K562 (cell line): Measurements from ENCODE around the gene CCDC28B.

Source experiments
- ATF1 ChIP-seq, 2 experiments: fragments of 450-650 bp in 1 of 2; IDR thresholded peaks; 2 replicates each; pipeline ENCODE4 v1.6.1; 2016; ENCODE audit warnings: missing compliant biosample characterization in 1 of 2, missing genetic modification characterization in 1 of 2
- CREB1 ChIP-seq, 2 experiments: sonication (generic) in 1 of 2; formaldehyde crosslinking in 1 of 2; IDR thresholded peaks; 2 replicates each; pipeline versions ENCODE4 v1.6.1 to v1.8.0; 2012 to 2022; ENCODE audit warnings: inconsistent platforms in 1 of 2, mild to moderate bottlenecking in 1 of 2, missing genetic modification reagents in 1 of 2, moderate library complexity in 1 of 2
- HDAC6 ChIP-seq: IDR thresholded peaks from 2 replicates; pipeline ENCODE4 v1.6.1; 2012; ENCODE audit warnings: low read depth, mild to moderate bottlenecking, control low read depth, inconsistent platforms, low read length, moderate library complexity
- MYNN ChIP-seq, 2 experiments: sonication (generic); formaldehyde crosslinking in 1 of 2; IDR thresholded peaks; 2 replicates each; pipeline versions ENCODE4 v1.5.0 to v1.6.1; 2016 to 2020; ENCODE audit warnings: antibody characterized with exemption in 1 of 2, missing genetic modification reagents in 1 of 2
- ZNF174 ChIP-seq: fragments of 250-450 bp; sonication (Bioruptor Pico); IDR thresholded peaks from 2 replicates; pipeline ENCODE4 v1.4.0; 2020; ENCODE audit warnings: mild to moderate bottlenecking
- TF ChIP-seq, protein P1 (sequence below), 3 experiments: IDR thresholded peaks in 2 of 3; conservative IDR thresholded peaks in 1 of 3; 2 replicates each; pipeline ENCODE4 v1.5.1; 2011 to 2012; ENCODE audit warnings: low read length in 3 of 3, mild to moderate bottlenecking in 3 of 3, control low read depth in 2 of 3, improper control_type of control experiment in 1 of 3, inconsistent platforms in 1 of 3, low read depth in 1 of 3, mixed read lengths in 1 of 3, moderate library complexity in 1 of 3; ENCODE audit not compliant: insufficient read depth in 2 of 3
- TF ChIP-seq, protein P2 (sequence below): fragments of 250-450 bp; sonication (Bioruptor Pico); IDR thresholded peaks from 2 replicates; pipeline ENCODE4 v1.5.0; 2021; ENCODE audit warnings: mild to moderate bottlenecking, borderline replicate concordance
- TF ChIP-seq, protein P3 (sequence below): sonication (generic); formaldehyde crosslinking; IDR thresholded peaks from 2 replicates; pipeline ENCODE4 v1.4.0; 2020; ENCODE audit warnings: mild to moderate bottlenecking, missing genetic modification reagents

DNA sequence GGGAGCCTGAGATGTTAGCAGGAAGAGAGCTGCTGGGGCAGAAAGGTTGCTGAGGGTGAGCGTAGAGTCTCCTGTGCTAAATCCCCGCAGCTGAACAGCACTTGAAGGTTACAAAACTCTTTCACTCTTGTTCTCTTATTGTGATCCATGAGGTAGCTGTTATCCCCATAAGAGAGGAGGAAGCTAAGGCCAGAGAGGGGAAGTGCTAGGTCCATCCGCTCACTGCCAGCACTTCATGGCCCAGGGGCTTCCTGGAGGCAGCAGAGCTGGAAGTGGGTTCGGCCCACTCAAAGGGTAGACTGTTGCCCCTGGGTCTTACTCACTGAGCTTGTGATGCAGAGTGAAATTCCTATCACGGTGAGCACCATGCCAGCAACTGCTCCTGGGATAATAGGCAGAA, 16.2 kb downstream of the CCDC28B start:
- TF ChIP-seq, protein P1, sequence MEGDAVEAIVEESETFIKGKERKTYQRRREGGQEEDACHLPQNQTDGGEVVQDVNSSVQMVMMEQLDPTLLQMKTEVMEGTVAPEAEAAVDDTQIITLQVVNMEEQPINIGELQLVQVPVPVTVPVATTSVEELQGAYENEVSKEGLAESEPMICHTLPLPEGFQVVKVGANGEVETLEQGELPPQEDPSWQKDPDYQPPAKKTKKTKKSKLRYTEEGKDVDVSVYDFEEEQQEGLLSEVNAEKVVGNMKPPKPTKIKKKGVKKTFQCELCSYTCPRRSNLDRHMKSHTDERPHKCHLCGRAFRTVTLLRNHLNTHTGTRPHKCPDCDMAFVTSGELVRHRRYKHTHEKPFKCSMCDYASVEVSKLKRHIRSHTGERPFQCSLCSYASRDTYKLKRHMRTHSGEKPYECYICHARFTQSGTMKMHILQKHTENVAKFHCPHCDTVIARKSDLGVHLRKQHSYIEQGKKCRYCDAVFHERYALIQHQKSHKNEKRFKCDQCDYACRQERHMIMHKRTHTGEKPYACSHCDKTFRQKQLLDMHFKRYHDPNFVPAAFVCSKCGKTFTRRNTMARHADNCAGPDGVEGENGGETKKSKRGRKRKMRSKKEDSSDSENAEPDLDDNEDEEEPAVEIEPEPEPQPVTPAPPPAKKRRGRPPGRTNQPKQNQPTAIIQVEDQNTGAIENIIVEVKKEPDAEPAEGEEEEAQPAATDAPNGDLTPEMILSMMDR (IDR thresholded peaks at IDR 0.05 in 2 of 3, conservative IDR thresholded peaks at IDR 0.05 in 1 of 3; ENCODE audit: insufficient read depth in 2 of 3, low read depth in 1 of 3, low read length in 3 of 3) = no peak
- TF ChIP-seq HDAC6 (no peak), ZNF174 (CRISPR knock-in tag) (no peak), MYNN (IDR thresholded peaks at IDR 0.05) (no peak), MYNN (CRISPR knock-in tag; IDR thresholded peaks at IDR 0.05) (no peak), ATF1 (CRISPR knock-in tag; IDR thresholded peaks at IDR 0.05) (no peak), ATF1 (tag; IDR thresholded peaks at IDR 0.05) (no peak), CREB1 (IDR thresholded peaks at IDR 0.05) (no peak), CREB1 (CRISPR knock-in tag; IDR thresholded peaks at IDR 0.05) (no peak)
- TF ChIP-seq, protein P2, sequence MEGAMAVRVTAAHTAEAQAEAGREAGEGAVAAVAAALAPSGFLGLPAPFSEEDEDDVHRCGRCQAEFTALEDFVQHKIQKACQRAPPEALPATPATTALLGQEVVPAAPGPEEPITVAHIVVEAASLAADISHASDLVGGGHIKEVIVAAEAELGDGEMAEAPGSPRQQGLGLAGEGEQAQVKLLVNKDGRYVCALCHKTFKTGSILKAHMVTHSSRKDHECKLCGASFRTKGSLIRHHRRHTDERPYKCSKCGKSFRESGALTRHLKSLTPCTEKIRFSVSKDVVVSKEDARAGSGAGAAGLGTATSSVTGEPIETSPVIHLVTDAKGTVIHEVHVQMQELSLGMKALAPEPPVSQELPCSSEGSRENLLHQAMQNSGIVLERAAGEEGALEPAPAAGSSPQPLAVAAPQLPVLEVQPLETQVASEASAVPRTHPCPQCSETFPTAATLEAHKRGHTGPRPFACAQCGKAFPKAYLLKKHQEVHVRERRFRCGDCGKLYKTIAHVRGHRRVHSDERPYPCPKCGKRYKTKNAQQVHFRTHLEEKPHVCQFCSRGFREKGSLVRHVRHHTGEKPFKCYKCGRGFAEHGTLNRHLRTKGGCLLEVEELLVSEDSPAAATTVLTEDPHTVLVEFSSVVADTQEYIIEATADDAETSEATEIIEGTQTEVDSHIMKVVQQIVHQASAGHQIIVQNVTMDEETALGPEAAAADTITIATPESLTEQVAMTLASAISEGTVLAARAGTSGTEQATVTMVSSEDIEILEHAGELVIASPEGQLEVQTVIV (CRISPR knock-in tag) = no peak
- TF ChIP-seq, protein P3, sequence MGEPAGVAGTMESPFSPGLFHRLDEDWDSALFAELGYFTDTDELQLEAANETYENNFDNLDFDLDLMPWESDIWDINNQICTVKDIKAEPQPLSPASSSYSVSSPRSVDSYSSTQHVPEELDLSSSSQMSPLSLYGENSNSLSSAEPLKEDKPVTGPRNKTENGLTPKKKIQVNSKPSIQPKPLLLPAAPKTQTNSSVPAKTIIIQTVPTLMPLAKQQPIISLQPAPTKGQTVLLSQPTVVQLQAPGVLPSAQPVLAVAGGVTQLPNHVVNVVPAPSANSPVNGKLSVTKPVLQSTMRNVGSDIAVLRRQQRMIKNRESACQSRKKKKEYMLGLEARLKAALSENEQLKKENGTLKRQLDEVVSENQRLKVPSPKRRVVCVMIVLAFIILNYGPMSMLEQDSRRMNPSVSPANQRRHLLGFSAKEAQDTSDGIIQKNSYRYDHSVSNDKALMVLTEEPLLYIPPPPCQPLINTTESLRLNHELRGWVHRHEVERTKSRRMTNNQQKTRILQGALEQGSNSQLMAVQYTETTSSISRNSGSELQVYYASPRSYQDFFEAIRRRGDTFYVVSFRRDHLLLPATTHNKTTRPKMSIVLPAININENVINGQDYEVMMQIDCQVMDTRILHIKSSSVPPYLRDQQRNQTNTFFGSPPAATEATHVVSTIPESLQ (CRISPR knock-in tag) = no peak
